HEK293 (cell line): ENCODE data around the gene SLC38A10.

ENCODE experiments used
- MYNN ChIP-seq: fragments of 450-650 bp; formaldehyde crosslinking; IDR thresholded peaks from 2 replicates; pipeline ENCODE4 v1.5.1; 2016; ENCODE audit warnings: missing biosample characterization, missing genetic modification characterization, borderline replicate concordance
- PRDM4 ChIP-seq: fragments of 450-650 bp; formaldehyde crosslinking; IDR thresholded peaks from 2 replicates; pipeline ENCODE4 v1.5.1; 2017; ENCODE audit warnings: missing biosample characterization, missing genetic modification characterization
- SCRT1 ChIP-seq: fragments of 450-650 bp; formaldehyde crosslinking; IDR thresholded peaks from 2 replicates; pipeline ENCODE4 v1.5.1; 2016; ENCODE audit warnings: missing biosample characterization, missing genetic modification characterization, borderline replicate concordance
- SP3 ChIP-seq: fragments of 450-650 bp; formaldehyde crosslinking; IDR thresholded peaks from 2 replicates; pipeline ENCODE4 v1.5.1; 2016; ENCODE audit warnings: missing biosample characterization, missing genetic modification characterization
- ZBTB11 ChIP-seq: fragments of 450-650 bp; formaldehyde crosslinking; conservative IDR thresholded peaks from 2 replicates; pipeline ENCODE4 v1.5.1; 2016; ENCODE audit warnings: low read depth, missing biosample characterization, missing genetic modification characterization
- ZFHX2 ChIP-seq: fragments of 450-650 bp; formaldehyde crosslinking; conservative IDR thresholded peaks from 2 replicates; pipeline ENCODE4 v1.5.1; 2016; ENCODE audit warnings: missing biosample characterization, missing genetic modification characterization
- ZNF138 ChIP-seq: fragments of 450-650 bp; formaldehyde crosslinking; IDR thresholded peaks from 2 replicates; pipeline ENCODE4 v1.5.1; 2016; ENCODE audit warnings: missing biosample characterization, missing genetic modification characterization, borderline replicate concordance
- ZNF155 ChIP-seq: fragments of 450-650 bp; formaldehyde crosslinking; IDR thresholded peaks from 2 replicates; pipeline ENCODE4 v1.5.1; 2016; ENCODE audit warnings: missing biosample characterization, missing genetic modification characterization
- ZNF2 ChIP-seq: fragments of 450-650 bp; formaldehyde crosslinking; IDR thresholded peaks from 2 replicates; pipeline ENCODE4 v1.5.1; 2016; ENCODE audit warnings: missing biosample characterization, missing genetic modification characterization
- ZNF274 ChIP-seq, 2 experiments: fragments of 200-500 bp in 1 of 2; fragments of 450-650 bp in 1 of 2; sonication (Bioruptor generic) in 1 of 2; formaldehyde crosslinking in 1 of 2; IDR thresholded peaks; 2 replicates each; pipeline versions ENCODE4 v1.5.1 to v1.6.1; 2014 to 2016; ENCODE audit warnings: borderline replicate concordance in 1 of 2, inconsistent platforms in 1 of 2, low read length in 1 of 2, missing biosample characterization in 1 of 2, missing genetic modification characterization in 1 of 2
- ZNF514 ChIP-seq: fragments of 450-650 bp; formaldehyde crosslinking; IDR thresholded peaks from 2 replicates; pipeline ENCODE4 v1.5.1; 2016; ENCODE audit warnings: missing biosample characterization, missing genetic modification characterization
- ZNF518A ChIP-seq: fragments of 450-650 bp; formaldehyde crosslinking; conservative IDR thresholded peaks from 2 replicates; pipeline ENCODE4 v1.5.1; 2016; ENCODE audit warnings: low read depth, missing biosample characterization, missing genetic modification characterization
- ZNF692 ChIP-seq: fragments of 450-650 bp; formaldehyde crosslinking; IDR thresholded peaks from 2 replicates; pipeline ENCODE4 v1.5.1; 2016; ENCODE audit warnings: missing biosample characterization, missing genetic modification characterization
- ZSCAN23 ChIP-seq: fragments of 450-650 bp; formaldehyde crosslinking; IDR thresholded peaks from 2 replicates; pipeline ENCODE4 v1.5.1; 2016; ENCODE audit warnings: missing biosample characterization, missing genetic modification characterization

The SLC38A10 gene

GRCh38 chr17:81230043-81230820, 64.9 kb downstream of the SLC38A10 start (continued):
- TF ChIP-seq ZBTB11 (tag by site-specific recombination) (no peak), ZNF155 (tag by site-specific recombination) (no peak), ZFHX2 (tag by site-specific recombination) (0 out of 2 replicates have a peak, but pooled peaks have one; percentile 10), ZNF692 (tag by site-specific recombination) (no peak), SCRT1 (tag by site-specific recombination) (no peak), ZNF138 (tag by site-specific recombination) (no peak), MYNN (no peak), ZNF274 (IDR thresholded peaks at IDR 0.05; ENCODE audit: low read length) (no peak), ZNF274 (tag by site-specific recombination; IDR thresholded peaks at IDR 0.05; ENCODE audit: borderline replicate concordance) (no peak), PRDM4 (tag by site-specific recombination) (no peak), ZNF2 (tag by site-specific recombination) (0 out of 2 replicates have a peak, but pooled peaks have one; percentile 44), ZSCAN23 (tag by site-specific recombination) (no peak), ZNF514 (no peak), ZNF518A (no peak), SP3 (tag by site-specific recombination) (no peak)
